GM19351 (cell line): ENCODE data around the gene PTGFR.
A peak's percentile ranks its signal among the peaks of the same experiment; 100 is the strongest.

Experiments
- ATAC-seq: cut with Tn5 transposase; IDR thresholded peaks from one replicate; pipeline ENCODE4 v1.9.1; 2021; ENCODE audit warnings: mild to moderate bottlenecking, moderate library complexity; ENCODE audit not compliant: unreplicated experiment

PTGFR gene

DNA sequence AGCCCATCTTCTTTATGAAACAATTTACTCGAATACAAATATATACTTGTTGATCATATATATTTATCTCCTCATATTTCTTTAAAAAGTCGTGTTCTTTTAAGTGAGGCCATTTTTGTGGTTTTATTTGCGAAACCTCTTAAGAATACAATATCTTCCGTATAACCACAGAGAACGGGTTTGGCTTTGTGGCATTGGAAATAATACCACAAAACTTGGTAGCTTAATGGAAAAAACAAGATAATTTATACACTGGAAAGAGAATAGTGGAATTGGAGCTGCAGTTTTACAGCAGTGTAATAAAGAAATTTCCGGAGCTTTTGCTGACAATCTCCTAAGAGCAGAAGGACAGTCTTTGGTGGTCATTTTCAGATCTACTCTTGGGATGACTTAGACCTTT is 29.4 kb downstream of the PTGFR start:
- no peak for ATAC-seq

DNA sequence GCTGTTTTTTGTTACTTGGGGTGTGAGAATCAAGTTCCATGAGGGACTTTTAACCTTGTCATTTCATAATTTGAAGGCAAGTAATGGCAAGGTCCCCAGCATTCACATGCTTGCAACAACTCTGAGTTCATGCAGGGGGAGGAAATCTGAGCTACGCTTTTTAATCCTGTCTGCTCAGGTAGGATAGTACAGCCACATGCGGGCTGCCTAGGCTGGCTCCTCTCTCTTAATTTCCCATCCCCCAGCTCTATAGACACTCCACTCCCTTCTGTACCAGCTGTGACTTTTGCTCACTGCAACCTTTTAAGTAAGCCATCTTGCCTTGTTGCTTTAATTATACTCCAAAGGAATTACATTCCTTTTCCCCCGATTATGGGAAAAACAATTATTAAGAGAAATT is 30.1 kb downstream of the PTGFR start:
- no peak for ATAC-seq

DNA sequence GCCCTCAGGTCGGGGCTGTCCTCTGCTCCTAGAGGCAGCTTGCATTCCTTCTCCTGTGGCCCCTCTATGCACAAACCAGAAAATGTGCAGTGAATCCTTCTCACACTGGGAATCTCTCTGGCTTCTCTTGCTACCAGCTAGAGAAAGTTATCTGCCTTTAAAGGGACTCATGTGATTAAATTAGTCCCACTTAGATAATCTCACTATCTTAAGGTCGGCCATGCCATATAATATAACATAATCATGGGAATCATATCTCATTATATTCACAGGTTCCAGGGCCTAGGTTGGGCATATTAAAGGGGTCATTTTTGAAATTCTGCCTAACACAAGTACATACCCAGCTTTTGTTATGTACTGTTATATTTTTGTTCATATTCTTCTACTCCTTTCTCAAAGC is 31.4 kb downstream of the PTGFR start:
- ATAC-seq, result no peak

DNA sequence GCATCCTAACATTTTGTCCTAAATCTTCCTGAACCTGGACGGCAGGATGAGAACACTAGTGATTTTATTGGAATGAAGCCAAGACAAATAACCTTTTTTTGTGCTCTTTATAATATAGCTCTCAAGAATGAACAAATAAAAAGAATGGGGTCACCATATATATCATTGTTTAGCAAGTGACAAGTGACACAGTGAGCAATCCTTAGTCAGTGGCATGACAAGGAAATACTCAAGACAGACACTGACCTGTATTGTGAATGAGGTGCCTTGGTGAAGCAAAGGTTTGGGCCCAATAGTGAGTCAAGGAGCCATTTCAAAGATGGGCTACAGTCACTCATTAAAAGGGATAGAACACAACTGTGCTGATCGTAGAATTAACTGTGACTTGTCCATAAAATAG is 35.7 kb downstream of the PTGFR start:
- no peak for ATAC-seq

DNA sequence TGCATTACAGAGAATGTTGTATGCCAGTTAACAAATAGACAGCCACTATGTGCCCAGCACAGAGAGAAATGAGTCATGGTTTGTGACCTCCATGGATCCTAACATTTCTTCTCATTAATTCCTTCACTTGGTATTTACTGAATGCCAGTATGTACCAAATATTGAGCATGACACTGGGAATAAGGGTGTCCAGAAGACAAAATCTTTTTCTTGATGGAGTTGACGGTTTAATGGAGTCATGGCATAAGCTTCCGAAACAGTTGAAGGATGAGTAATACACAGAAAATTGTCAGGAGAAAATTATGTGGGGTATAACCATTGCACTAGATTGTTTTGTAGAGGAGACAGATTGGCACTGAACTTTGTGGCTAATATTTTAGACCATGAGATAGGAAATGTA is 36.9 kb downstream of the PTGFR start:
- ATAC-seq, result no peak

DNA sequence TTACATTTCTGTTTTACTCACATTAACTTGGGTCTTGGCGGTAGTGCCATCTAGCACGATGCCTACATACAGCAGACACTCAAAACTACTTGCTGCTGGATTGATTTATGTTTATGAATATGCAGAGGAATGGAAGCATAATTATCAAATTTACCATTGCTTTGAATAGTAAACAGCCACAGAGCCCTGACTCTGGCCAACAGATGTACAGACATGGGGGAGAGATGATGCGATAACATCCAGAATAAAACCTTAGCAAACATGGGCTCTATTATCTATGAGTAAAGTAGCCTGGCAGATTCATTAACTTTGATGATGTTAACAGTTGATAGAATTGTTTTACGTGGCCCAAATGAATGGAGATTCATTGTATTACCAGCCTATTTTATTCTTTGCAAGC is 42.8 kb downstream of the PTGFR start:
- ATAC-seq, result no peak

DNA sequence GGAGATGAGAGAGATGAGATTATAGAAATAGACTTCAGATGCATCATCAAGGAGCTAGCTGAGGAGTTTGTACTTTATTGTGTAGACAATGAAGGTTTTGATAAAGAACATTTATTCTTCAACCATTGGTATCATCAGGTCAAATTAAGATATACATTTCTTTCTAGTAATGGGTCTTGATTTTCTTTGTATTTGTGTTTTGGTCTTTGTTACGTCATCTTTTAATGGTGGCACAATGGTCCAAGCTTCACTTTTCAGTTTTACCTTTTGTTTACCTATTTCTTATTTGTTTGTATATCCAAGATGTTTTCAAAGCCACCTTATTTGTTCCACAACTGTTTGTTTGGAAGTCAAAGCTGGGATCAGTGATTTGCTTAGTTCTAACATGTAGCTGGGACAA is 44.5 kb downstream of the PTGFR start:
- ATAC-seq, result no peak

DNA sequence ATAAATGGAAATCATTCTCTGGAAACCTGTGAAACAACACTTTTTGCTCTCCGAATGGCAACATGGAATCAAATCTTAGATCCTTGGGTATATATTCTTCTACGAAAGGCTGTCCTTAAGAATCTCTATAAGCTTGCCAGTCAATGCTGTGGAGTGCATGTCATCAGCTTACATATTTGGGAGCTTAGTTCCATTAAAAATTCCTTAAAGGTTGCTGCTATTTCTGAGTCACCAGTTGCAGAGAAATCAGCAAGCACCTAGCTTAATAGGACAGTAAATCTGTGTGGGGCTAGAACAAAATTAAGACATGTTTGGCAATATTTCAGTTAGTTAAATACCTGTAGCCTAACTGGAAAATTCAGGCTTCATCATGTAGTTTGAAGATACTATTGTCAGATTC is 45.7 kb downstream of the PTGFR start:
- no peak for ATAC-seq

DNA sequence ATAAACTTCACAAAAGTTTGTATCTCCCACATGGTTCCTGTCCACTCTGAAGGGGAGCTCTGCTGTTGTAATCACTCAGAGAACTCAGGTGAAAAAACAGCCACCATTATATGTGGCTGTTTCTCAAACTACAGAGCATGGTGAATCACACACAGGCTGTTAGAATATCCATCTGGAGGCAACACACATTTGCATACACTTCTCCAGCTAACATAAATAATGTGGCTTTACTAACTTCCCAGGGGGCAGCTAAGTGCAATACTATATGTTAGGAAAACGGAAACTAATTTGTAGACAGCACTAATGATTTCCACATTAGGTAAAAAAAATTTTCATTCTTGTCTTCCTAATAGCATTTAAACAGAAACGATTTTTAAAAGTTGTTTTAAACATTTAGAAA is 49.3 kb downstream of the PTGFR start:
- ATAC-seq, result no peak

DNA sequence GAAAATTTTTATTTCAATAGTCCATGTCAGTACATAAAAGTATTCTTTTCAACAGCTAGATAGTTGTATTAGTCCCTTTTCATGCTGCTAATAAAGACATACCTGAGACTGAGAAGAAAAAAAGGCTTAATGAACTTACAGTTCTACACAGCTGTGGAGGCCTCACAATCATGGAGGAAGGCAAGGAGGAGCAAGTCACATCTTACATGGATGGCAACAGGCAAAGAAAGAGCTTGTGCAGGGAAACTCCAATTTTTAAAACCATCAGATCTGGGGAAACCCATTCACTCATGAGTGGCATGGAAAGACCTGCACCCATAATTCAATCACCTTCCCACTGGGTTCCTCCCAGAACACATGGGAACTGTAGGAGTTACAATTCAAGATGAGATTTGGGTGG is 50.7 kb downstream of the PTGFR start:
- ATAC-seq, result no peak

DNA sequence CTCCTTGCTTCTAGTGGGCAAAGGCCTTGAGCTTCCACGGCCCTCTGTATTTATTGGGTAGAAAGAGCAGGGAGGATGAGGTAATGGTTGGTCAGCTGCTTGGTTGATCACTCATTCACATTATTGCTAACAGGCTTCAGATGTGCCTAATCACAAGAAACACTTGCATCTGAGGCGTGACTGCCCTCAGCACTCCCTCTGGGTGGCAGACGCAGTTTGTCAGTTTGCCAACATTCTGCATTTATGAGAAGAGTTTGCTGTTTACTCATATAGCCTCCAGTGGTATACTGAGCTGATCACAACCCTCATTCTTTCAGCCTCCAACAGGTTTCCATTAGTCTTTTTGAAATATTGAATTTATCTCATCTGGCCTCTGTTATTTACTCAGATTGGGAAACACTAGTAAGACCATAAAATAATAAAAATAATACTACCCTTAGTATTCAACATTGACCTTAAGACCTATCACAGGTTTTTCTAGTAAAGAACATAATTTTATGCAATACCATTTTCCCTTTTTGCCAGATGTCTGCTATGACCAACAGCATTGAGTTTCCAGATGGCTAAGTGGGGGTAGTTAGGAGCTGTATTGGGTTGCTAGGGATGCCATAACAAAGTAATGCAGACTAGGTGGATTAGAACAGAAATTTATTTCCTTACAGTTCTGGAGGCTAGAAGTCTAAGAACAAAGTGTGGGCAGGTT is 53.3 kb downstream of the PTGFR start:
- ATAC-seq, result no peak

DNA sequence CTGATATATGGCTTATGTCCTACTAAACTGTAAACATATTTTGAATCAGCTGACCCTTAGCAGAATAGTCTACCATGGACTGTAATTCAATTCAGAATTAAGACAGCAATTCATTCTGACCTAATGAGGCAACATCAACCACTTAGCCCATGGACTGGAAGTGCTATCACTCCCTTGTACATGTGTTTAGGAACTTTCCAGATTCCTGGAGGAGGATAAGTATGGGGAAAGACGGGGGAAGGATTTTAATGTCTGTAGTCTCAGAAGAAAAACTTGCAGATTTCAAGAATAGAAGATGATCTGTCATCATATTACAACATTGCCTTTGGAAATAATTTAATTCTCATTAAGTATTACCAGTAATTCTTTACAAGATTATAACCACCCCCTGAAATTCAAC is 56.3 kb downstream of the PTGFR start:
- no peak for ATAC-seq

DNA sequence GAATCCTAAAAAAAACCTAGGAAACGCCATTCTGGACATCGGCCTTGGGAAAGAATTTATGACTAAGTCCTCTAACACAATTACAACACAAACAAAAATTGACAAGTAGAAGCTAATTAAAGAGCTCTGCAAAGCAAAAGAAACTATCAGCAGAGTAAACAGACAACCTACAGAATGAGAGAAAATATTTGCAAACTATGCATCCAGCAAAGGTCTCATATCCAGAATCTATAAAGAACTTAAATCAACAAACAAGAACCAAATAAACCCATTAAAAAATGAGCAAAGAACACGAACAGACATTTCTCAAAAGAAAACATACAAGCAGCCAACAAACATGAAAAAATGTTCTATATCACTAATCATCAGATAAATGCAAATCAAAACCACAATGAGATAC is 58.6 kb downstream of the PTGFR start:
- no peak for ATAC-seq

DNA sequence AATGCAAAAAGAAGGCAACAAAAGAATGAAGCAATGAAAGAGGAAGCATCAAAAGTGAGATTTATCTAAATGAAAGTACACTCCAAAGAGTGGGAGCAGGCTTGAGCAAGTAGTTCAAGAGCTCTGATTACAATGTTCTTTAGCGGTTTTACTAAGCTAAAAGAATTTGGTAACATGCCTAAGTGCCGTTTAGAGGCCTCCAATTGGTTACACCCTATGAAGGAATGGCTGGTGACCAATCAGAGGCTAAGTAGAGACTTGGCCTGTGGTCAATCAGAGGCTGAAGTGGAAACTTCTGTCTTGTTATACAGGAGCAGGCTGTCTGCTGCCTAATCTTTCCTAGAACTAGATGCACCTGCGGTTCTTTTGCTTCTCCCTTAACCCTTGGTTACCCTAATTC is 59.1 kb downstream of the PTGFR start:
- ATAC-seq, result no peak

DNA sequence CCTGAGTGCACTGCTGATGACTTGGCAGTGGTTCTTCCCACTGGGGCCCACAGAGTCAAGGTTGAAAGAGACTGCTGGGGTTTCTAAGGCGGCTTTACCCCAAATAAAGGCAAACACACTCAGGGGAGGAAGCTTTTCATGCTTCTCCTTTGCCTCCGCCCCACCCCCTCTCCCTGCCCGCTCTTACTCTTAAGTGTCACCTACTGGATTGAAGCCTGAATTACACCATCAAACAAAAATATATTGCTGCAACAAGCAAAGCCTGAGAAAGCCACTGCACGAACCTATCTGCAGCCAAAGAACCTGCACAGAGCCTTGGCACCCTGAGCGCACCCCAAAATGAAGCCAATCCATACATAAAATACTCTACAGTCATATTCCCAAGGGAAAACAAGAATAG is 63.1 kb downstream of the PTGFR start:
- peak; percentile 44 for ATAC-seq

DNA sequence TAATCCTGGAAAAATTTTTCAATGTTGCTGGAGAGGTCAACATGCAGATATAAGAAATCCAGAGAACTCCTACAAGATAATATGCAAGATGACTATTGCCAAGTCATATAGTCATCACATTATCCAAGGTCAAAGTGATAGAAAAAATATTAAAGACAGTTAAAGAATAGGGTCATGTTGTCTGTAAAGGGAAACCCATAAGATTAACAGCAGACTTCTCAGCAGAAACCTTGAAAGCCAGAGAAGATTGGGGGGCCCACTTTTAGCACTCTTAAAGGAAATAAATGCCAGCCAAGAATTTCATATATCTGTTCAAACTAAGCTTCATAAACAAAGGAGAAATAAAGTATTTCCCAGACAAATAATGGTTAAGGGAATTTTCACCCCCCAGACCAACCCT is 64.1 kb downstream of the PTGFR start:
- no peak for ATAC-seq

DNA sequence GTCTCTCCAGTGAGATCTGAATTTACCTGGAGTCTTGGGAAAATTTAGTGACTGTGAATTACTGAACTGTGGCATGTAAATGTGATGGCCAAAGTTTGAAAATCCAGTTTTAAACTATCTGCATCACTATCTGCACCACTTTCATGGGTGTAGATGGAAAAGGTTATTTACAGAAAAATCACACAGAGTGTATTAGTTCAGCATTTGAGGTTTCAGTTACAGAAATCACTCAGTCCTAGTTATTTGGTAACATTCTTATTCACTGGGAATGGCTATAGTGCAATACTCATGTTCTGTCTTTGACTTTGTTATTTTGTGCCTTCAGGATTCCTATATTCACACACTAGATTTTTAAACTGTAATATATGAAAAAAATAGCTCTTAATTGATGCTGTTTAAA is 68.9 kb downstream of the PTGFR start:
- peak; percentile 57 for ATAC-seq

DNA sequence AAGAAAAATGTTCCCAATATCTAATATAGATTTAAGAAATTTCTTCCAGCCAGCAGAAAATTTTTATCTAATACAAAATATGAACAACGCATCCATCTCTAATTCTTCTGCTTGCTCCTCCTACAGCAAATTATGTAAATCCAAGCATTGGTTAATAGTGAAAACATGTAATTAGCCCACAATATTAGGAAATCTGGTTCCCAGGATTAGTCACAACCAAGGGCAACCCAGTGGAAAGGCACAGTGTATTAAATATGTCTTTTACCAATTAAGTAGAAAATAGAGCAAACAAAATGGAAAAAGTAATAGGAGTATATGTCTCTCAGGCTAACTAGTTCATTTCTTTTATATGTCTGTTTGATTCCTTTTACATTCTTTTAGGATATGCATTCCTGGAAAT is 70.0 kb downstream of the PTGFR start:
- ATAC-seq, result no peak

DNA sequence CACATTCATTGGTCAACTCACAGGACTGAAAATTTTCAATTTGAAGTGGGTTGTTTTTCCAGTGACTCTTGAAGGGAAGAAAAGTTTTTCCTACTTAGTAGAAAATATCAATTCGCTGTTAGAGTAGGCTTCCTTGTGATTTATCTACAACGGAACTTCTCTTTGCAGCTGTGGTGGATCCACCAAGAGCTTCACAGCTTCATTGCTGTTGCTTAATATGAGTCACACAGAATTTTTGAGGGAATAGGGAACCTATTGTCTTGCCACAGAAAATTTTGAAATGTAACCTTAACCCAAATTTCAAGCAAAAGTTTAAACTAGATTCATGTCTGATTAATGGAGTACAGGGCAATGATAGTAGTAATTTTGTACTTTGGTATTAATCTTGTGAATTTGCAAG is 71.1 kb downstream of the PTGFR start:
- ATAC-seq, result peak; percentile 28

DNA sequence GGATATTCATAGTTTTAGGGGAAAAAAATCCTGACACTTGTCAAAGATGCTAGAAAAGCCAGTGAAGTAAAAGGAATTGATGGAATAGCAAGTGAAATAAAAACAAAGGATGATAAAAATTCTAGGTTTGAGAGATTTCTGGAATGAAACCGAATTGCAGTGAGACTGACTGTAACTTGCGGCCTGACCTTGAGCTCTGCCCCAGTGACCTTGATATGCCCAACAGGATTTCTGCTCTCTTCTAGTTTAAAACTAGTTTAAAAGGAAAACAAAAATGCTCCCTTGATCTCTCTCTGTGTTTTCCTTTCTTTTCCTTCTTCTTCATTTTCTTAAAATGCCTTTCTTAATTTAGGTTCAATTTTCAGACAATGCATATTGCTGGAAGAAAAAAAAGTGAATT is 74.6 kb downstream of the PTGFR start:
- no peak for ATAC-seq

DNA sequence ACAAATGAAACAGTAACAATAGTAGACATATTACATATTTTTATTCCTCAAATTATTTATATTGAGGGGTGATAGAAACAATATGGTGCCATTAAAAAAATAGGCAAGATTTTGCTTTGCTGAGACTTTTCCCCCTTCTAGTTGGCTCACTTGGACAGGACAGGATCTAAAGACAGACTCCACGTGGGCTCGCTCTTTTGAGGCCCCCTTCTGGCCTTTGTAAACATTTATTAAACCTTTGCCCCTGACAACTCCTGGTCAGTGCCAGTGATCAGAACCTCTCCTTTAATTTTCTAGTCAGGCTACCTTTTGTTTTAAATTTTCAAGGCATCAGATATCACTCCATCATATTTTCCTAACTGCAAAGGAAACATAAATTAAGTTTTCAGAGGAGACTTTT is 79.8 kb downstream of the PTGFR start:
- ATAC-seq, result no peak

DNA sequence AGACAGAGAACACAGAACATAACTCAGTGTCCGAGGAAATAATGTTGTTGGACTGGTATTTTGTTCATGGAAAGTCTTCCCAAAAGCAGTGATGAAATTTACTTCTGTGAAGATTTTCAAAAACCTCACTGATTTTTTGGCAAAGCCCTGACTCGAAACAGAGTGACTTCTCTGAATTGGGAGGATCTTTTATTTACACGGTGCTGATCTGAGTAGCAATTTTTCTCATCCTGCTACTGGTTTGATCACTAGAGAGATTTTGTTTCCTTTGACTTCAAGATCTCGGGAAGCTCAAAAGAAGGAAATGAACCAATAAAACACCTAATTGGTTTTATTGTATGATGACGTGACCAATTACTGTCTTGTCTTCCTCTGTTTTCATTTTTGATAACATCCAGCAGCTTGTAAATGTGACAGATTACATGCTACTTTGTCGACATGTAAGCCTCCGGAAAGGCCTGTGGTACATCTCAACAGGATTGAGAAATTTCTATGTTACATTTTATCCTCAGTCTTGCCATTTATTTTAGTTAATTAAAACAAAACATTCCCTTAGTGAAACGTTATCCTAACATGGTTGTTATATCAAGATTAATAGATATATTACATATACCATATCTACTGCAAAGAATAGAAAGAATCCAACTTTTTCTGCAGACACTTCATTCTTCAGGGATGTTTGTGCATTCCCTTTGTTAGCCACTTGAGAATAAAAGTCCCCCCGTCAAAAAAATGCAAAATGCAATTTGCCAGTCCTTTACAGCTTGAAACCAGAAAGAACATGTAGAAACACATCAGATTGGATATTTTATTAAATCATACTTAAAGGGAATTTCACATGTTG is 86.7 kb downstream of the PTGFR start:
- no peak for ATAC-seq

DNA sequence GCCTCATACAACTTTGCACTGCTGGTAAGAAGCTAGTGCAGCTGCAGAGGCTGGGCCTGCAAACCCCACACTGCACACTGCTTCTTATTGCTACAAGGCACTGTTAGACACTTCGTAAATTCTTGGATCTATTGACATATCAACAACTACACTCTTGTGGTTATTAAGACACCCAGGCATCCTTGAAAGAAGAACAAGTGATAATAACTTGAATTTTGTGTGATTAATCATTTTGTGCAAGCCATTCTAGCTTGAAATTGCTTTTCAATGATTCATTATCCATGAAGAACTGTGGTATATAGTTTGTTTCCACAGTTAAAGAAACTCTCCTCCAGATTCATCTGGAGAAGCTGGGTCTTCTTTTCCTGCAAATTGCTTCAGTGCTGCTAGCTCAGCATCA is 95.8 kb downstream of the PTGFR start:
- no peak for ATAC-seq
